K562 (cell line): ENCODE measurements around the gene KBTBD4. TPM values are rescaled to one million over a fixed set of nuclear protein-coding genes. Genes with fewer than 3 reads are reported as not detected.

ENCODE experiments used
- CREB1 ChIP-seq, 2 experiments: sonication (generic) in 1 of 2; formaldehyde crosslinking in 1 of 2; IDR thresholded peaks; 2 replicates each; pipeline versions ENCODE4 v1.6.1 to v1.8.0; 2012 to 2022; ENCODE audit warnings: inconsistent platforms in 1 of 2, mild to moderate bottlenecking in 1 of 2, missing genetic modification reagents in 1 of 2, moderate library complexity in 1 of 2
- DACH1 ChIP-seq: fragments of 450-650 bp; IDR thresholded peaks from 2 replicates; pipeline ENCODE4 v1.6.1; 2018; ENCODE audit not compliant: partially characterized antibody
- FOXJ3 ChIP-seq: sonication (generic); formaldehyde crosslinking; IDR thresholded peaks from 2 replicates; pipeline ENCODE4 v1.4.0; 2020; ENCODE audit warnings: mild to moderate bottlenecking, missing genetic modification reagents
- KDM1A ChIP-seq, 2 experiments: fragments of 450-650 bp; IDR thresholded peaks; 2 replicates each; pipeline ENCODE4 v1.6.1; 2016; ENCODE audit warnings: mild to moderate bottlenecking in 2 of 2
- L3MBTL2 ChIP-seq: fragments of 450-650 bp; IDR thresholded peaks from 2 replicates; pipeline ENCODE4 v1.6.1; 2016; ENCODE audit warnings: mild to moderate bottlenecking, moderate library complexity
- MTA3 ChIP-seq: fragments of 450-650 bp; formaldehyde crosslinking; IDR thresholded peaks from 2 replicates; pipeline ENCODE4 v1.6.1; 2017; ENCODE audit warnings: mild to moderate bottlenecking, borderline replicate concordance
- NFIX ChIP-seq: fragments of 250-450 bp; sonication (Bioruptor Pico); IDR thresholded peaks from 2 replicates; pipeline ENCODE4 v1.4.0; 2020; ENCODE audit warnings: low read depth, mild to moderate bottlenecking, moderate library complexity
- NFRKB ChIP-seq: fragments of 450-650 bp; IDR thresholded peaks from 2 replicates; pipeline ENCODE4 v1.6.1; 2016; ENCODE audit warnings: low read depth
- NFYB ChIP-seq: IDR thresholded peaks from 2 replicates; pipeline ENCODE4 v1.6.1; 2011; ENCODE audit warnings: mild to moderate bottlenecking, moderate library complexity; ENCODE audit not compliant: insufficient read length; ENCODE audit errors: extremely low read depth
- ZBTB40 ChIP-seq, 2 experiments: fragments of 450-650 bp in 1 of 2; sonication (generic) in 1 of 2; formaldehyde crosslinking in 1 of 2; IDR thresholded peaks; 2 replicates each; pipeline versions ENCODE4 v1.7.1 to v1.9.0; 2016 to 2022; ENCODE audit warnings: inconsistent platforms in 1 of 2, mild to moderate bottlenecking in 1 of 2, missing genetic modification reagents in 1 of 2
- ZNF184 ChIP-seq: sonication (generic); formaldehyde crosslinking; IDR thresholded peaks from 2 replicates; pipeline ENCODE4 v1.5.0; 2020; ENCODE audit warnings: missing genetic modification reagents
- ZNF197 ChIP-seq: fragments of 200-800 bp; sonication (Bioruptor generic); IDR thresholded peaks from 2 replicates; pipeline ENCODE4 v1.6.1; 2016; ENCODE audit warnings: low read depth, missing genetic modification characterization, missing compliant biosample characterization
- ZNF224 ChIP-seq: sonication (generic); formaldehyde crosslinking; IDR thresholded peaks from 2 replicates; pipeline ENCODE4 v1.8.0; 2022; ENCODE audit warnings: mild to moderate bottlenecking, missing genetic modification reagents
- ZNF586 ChIP-seq: fragments of 450-650 bp; formaldehyde crosslinking; conservative IDR thresholded peaks from 2 replicates; pipeline ENCODE4 v1.4.0; 2020; ENCODE audit warnings: mild to moderate bottlenecking, moderate library complexity
- polyA plus RNA-seq, 8 experiments: library from polyadenylated mRNA; depleted of rRNA in 4 of 8; stranded (reverse) in 5 of 8; unstranded in 3 of 8; fragments of >200 nt; fragmentation: Nextera tagmentation in 2 of 8; fragmentation: Illumina TruSeq in 1 of 8; extraction: Ambion mirVana in 2 of 8; extraction: Trizol in 1 of 8; gene quantifications; 2 replicates each; pipeline versions ENCODE4 v1.2.1 to v1.2.3, GENCODE V29; 2011 to 2014; ENCODE audit warnings: inconsistent platforms in 1 of 8, missing spikeins in 1 of 8
- total RNA-seq, 7 experiments: library from RNA; depleted of rRNA in 6 of 7; stranded (reverse); fragments of >200 nt in 6 of 7; fragmentation: Illumina TruSeq in 2 of 7; extraction: Trizol in 2 of 7; gene quantifications; 2 replicates each; pipeline versions ENCODE4 v1.2.1 to v1.2.3, GENCODE V29; 2011 to 2021; ENCODE audit warnings: low replicate concordance in 1 of 7

Gene KBTBD4
- total and polyA plus RNA-seq, 9 of the 15 experiments (the other 6 are each of a cell fraction or from before 2014, with no cell fraction given), result 7.0 to 33.9 (median 13.3) TPM

- TF ChIP-seq ZBTB40 (IDR thresholded peaks at IDR 0.05) (no peak; the same call in 1 of the 2 replicates), ZBTB40 (CRISPR knock-in tag; IDR thresholded peaks at IDR 0.05) (no peak), CREB1 (IDR thresholded peaks at IDR 0.05) (0 out of 2 replicates have a peak, but pooled peaks have one; percentile 41), CREB1 (CRISPR knock-in tag; IDR thresholded peaks at IDR 0.05) (peak; percentile 57; the same call in 1 of the 2 replicates), ZNF184 (CRISPR knock-in tag) (no peak), ZNF224 (no peak), L3MBTL2 (peak; percentile 97), FOXJ3 (CRISPR knock-in tag) (no peak), ZNF586 (CRISPR knock-in tag) (no peak), DACH1 (no peak), MTA3 (peak; percentile 72; the same call in 1 of the 2 replicates), NFIX (CRISPR knock-in tag) (no peak), KDM1A (IDR thresholded peaks at IDR 0.05) (no peak), NFRKB (no peak), NFYB (no peak), ZNF197 (CRISPR knock-in tag) (no peak)
Measured at GRCh38 chr11:47565340-47566148, 13.2 kb downstream of the KBTBD4 start, which contains the start of gene PTPMT1 (continued).
